H1 (cell line): ENCODE results near the gene INA. TPM values are rescaled to one million over a fixed set of nuclear protein-coding genes. Genes with fewer than 3 reads are reported as not detected.

ENCODE experiments used
- CTCF ChIA-PET: fragments of 300-600 bp; sonication (Branson Sonifier 250); formaldehyde crosslinking; loops from one replicate; lab custom pipeline; 2021; ENCODE audit not compliant: partially characterized antibody; lab: Charles Lee
- POLR2A ChIA-PET: fragments of 300-600 bp; sonication (Branson Sonifier 250); formaldehyde crosslinking; loops from one replicate; lab custom pipeline; 2021; ENCODE audit warnings: inconsistent platforms; ENCODE audit not compliant: partially characterized antibody; lab: Charles Lee
- DNase-seq, 2 experiments: peaks; one replicate each; pipeline versions ENCODE4 v3.0.0 to v3.0.0-alpha.2; 2010 to 2022; ENCODE audit warnings: low spot score in 2 of 2, low read depth in 1 of 2, mixed read lengths in 1 of 2
- FAIRE-seq: peaks from 2 replicates; lab custom pipeline; 2011; peaks lifted over from hg19 to GRCh38; lab: Jason Lieb, UNC
- H2AFZ ChIP-seq: 2 replicates; pipeline ENCODE4 v1.8.1; 2012; ENCODE audit warnings: low read length, inconsistent platforms
- H2AK5ac ChIP-seq: 2 replicates; pipeline ENCODE4 v1.6.1; 2013; ENCODE audit warnings: low read depth, low read length
- H2BK120ac ChIP-seq: replicated peaks from 2 replicates; pipeline ENCODE3; 2013; ENCODE audit warnings: low read depth, low read length, inconsistent platforms
- H2BK12ac ChIP-seq: 2 replicates; pipeline ENCODE4 v1.6.1; 2013; ENCODE audit warnings: low read depth, low read length
- H2BK15ac ChIP-seq: 2 replicates; pipeline ENCODE4 v1.6.1; 2013; ENCODE audit warnings: low read length
- H2BK20ac ChIP-seq: 2 replicates; pipeline ENCODE4 v1.6.1; 2013; ENCODE audit warnings: low read length
- H2BK5ac ChIP-seq: 2 replicates; pipeline ENCODE4 v1.6.1; 2013; ENCODE audit warnings: low read depth, low read length
- H3K14ac ChIP-seq: 2 replicates; pipeline ENCODE4 v1.6.1; 2013; ENCODE audit warnings: inconsistent platforms; ENCODE audit not compliant: insufficient read length
- H3K18ac ChIP-seq: 2 replicates; pipeline ENCODE4 v1.6.1; 2013; ENCODE audit warnings: low read length; ENCODE audit errors: extremely low read depth
- H3K23ac ChIP-seq: 2 replicates; pipeline ENCODE4 v1.6.1; 2013; ENCODE audit warnings: inconsistent platforms; ENCODE audit not compliant: insufficient read length
- H3K23me2 ChIP-seq: 2 replicates; pipeline ENCODE4 v1.6.1; 2013; ENCODE audit warnings: low read depth, low read length
- H3K27ac ChIP-seq: 2 replicates; pipeline ENCODE4 v1.6.1; 2011; ENCODE audit warnings: low read depth, low read length, inconsistent platforms
- H3K27me3 ChIP-seq, 4 experiments: replicated peaks in 1 of 4; 1 replicate in 1 of 4; 2 replicates in 3 of 4; pipeline versions ENCODE4 v1.6.1 to v1.8.1; 2011 to 2013; ENCODE audit warnings: low read length in 3 of 4, mild to moderate bottlenecking in 3 of 4, inconsistent platforms in 2 of 4, mixed read lengths in 2 of 4, moderate library complexity in 1 of 4; ENCODE audit not compliant: control insufficient read depth in 3 of 4, insufficient read depth in 3 of 4; ENCODE audit errors: extremely low read depth in 1 of 4
- H3K36me3 ChIP-seq, 4 experiments: 2 replicates each; pipeline versions ENCODE4 v1.6.1 to v1.8.1; 2011 to 2013; ENCODE audit warnings: mild to moderate bottlenecking in 4 of 4, low read length in 3 of 4, moderate library complexity in 2 of 4, control low read depth in 1 of 4, inconsistent platforms in 1 of 4; ENCODE audit not compliant: insufficient read depth in 4 of 4, control insufficient read depth in 2 of 4
- H3K4ac ChIP-seq: replicated peaks from 2 replicates; pipeline ENCODE3; 2013; ENCODE audit warnings: low read length, low read depth, mixed read lengths, inconsistent platforms; ENCODE audit not compliant: insufficient read length
- H3K4me1 ChIP-seq, 4 experiments: replicated peaks in 1 of 4; 1 replicate in 1 of 4; 2 replicates in 3 of 4; pipeline versions ENCODE4 v1.6.1 to v1.8.1; 2011 to 2013; ENCODE audit warnings: low read length in 3 of 4, inconsistent platforms in 2 of 4, mixed read lengths in 1 of 4; ENCODE audit not compliant: insufficient read depth in 4 of 4, control insufficient read depth in 3 of 4
- H3K4me2 ChIP-seq, 2 experiments: 2 replicates each; pipeline versions ENCODE4 v1.6.1 to v1.8.1; 2011 to 2013; ENCODE audit warnings: low read depth in 2 of 2, low read length in 2 of 2, control low read depth in 1 of 2, inconsistent platforms in 1 of 2, mild to moderate bottlenecking in 1 of 2; ENCODE audit not compliant: insufficient read depth in 1 of 2
- H3K4me3 ChIP-seq, 4 experiments: fragments of 200-600, 300-600 bp in 1 of 4; sonication (generic), shearing (Covaris generic), sonication (Bioruptor Twin) in 1 of 4; 2 replicates each; pipeline versions ENCODE4 v1.5.1 to v1.8.1; 2011 to 2016; ENCODE audit warnings: low read length in 4 of 4, low read depth in 3 of 4, control low read depth in 2 of 4, inconsistent platforms in 2 of 4, mild to moderate bottlenecking in 2 of 4, mixed read lengths in 1 of 4, moderate library complexity in 1 of 4; ENCODE audit not compliant: insufficient read depth in 2 of 4; ENCODE audit errors: extremely low read depth in 1 of 4
- H3K56ac ChIP-seq: replicated peaks from 2 replicates; pipeline ENCODE3; 2013; ENCODE audit warnings: low read depth, mild to moderate bottlenecking, mixed read lengths, low read length, inconsistent platforms; ENCODE audit not compliant: insufficient read length
- H3K79me1 ChIP-seq: 2 replicates; pipeline ENCODE4 v1.6.1; 2013; ENCODE audit warnings: low read depth, low read length, control low read depth
- H3K79me2 ChIP-seq, 2 experiments: 2 replicates each; pipeline versions ENCODE4 v1.6.1 to v1.8.1; 2012 to 2013; ENCODE audit warnings: low read length in 2 of 2, mild to moderate bottlenecking in 2 of 2, inconsistent platforms in 1 of 2; ENCODE audit not compliant: insufficient read depth in 2 of 2, control insufficient read depth in 1 of 2
- H3K9ac ChIP-seq, 4 experiments: replicated peaks in 1 of 4; 1 replicate in 1 of 4; 2 replicates in 3 of 4; pipeline versions ENCODE4 v1.6.1 to v1.8.1; 2011 to 2013; ENCODE audit warnings: low read depth in 3 of 4, low read length in 3 of 4, control low read depth in 2 of 4, mild to moderate bottlenecking in 2 of 4, moderate library complexity in 2 of 4, inconsistent platforms in 1 of 4; ENCODE audit errors: extremely low read depth in 1 of 4
- H3K9me3 ChIP-seq, 2 experiments: 2 replicates each; pipeline versions ENCODE4 v1.6.1 to v1.8.1; 2012 to 2013; ENCODE audit warnings: mild to moderate bottlenecking in 2 of 2, moderate library complexity in 2 of 2, control low read depth in 1 of 2, inconsistent platforms in 1 of 2, low read depth in 1 of 2, low read length in 1 of 2, mixed read lengths in 1 of 2; ENCODE audit not compliant: insufficient read depth in 2 of 2
- H4K20me1 ChIP-seq, 2 experiments: replicated peaks in 1 of 2; 2 replicates each; pipeline versions ENCODE3 to v1.8.1; 2011 to 2013; ENCODE audit warnings: inconsistent platforms in 2 of 2, low read length in 2 of 2, mild to moderate bottlenecking in 1 of 2; ENCODE audit not compliant: insufficient read depth in 2 of 2, control insufficient read depth in 1 of 2
- H4K5ac ChIP-seq: 2 replicates; pipeline ENCODE4 v1.6.1; 2013; ENCODE audit warnings: low read length, low read depth, mixed read lengths, inconsistent platforms; ENCODE audit not compliant: insufficient read length
- H4K8ac ChIP-seq: 2 replicates; pipeline ENCODE4 v1.8.0; 2013; ENCODE audit warnings: mild to moderate bottlenecking, moderate library complexity, low read length, inconsistent platforms; ENCODE audit not compliant: insufficient read depth; ENCODE audit errors: extremely low read depth
- H4K91ac ChIP-seq: replicated peaks from 2 replicates; pipeline ENCODE3; 2013; ENCODE audit warnings: low read length, mixed read lengths, inconsistent platforms; ENCODE audit not compliant: insufficient read length
- CBX8 ChIP-seq: fragments of 300-800, 300-1000 bp; sonication (generic); IDR thresholded peaks from 2 replicates; pipeline ENCODE4 v1.7.1; 2016; ENCODE audit warnings: low read depth, low read length, borderline replicate concordance
- CEBPB ChIP-seq: IDR thresholded peaks from 2 replicates; pipeline ENCODE4 v1.6.1; 2012; ENCODE audit warnings: low read depth, low read length
- EP300 ChIP-seq, 2 experiments: IDR thresholded peaks; 1 replicate in 1 of 2; 2 replicates in 1 of 2; pipeline ENCODE4 v1.6.1; 2011 to 2012; ENCODE audit warnings: low read depth in 2 of 2, low read length in 2 of 2, mild to moderate bottlenecking in 2 of 2, borderline replicate concordance in 1 of 2, inconsistent platforms in 1 of 2, moderate library complexity in 1 of 2
- KDM4A ChIP-seq: IDR thresholded peaks from one replicate; pipeline ENCODE4 v1.7.1; 2012; ENCODE audit warnings: low read depth, mild to moderate bottlenecking, moderate library complexity, low read length, inconsistent platforms; ENCODE audit not compliant: severe bottlenecking
- PHF8 ChIP-seq: fragments of 200-600 bp; sonication (generic); conservative IDR thresholded peaks from 2 replicates; pipeline ENCODE4 v1.7.1; 2012; ENCODE audit warnings: low read depth, mild to moderate bottlenecking, inconsistent platforms, low read length, moderate library complexity
- POLR2A ChIP-seq, 2 experiments: IDR thresholded peaks; 1 replicate in 1 of 2; 2 replicates in 1 of 2; pipeline ENCODE4 v1.6.1; 2011; ENCODE audit warnings: low read depth in 2 of 2, low read length in 2 of 2, mild to moderate bottlenecking in 2 of 2; ENCODE audit errors: control extremely low read depth in 1 of 2
- SP2 ChIP-seq: IDR thresholded peaks from 2 replicates; pipeline ENCODE4 v1.6.1; 2012; ENCODE audit warnings: mild to moderate bottlenecking, low read length, inconsistent platforms
- SUZ12 ChIP-seq: fragments of 200-600 bp; sonication (generic); IDR thresholded peaks from 2 replicates; pipeline ENCODE4 v1.6.1; 2012; ENCODE audit warnings: mild to moderate bottlenecking, inconsistent platforms, low read length, moderate library complexity, mixed read lengths
- TAF7 ChIP-seq: optimal IDR thresholded peaks from 2 replicates; pipeline ENCODE3; 2011; ENCODE audit warnings: low read depth, mild to moderate bottlenecking, inconsistent platforms, low read length, moderate library complexity, borderline replicate concordance
- WGBS, 2 experiments: shearing (Covaris generic) in 1 of 2; methylation state at CpG; one replicate each; pipeline versions ENCODE4 v1.1.6 to v1.1.7; 2013 to 2015; ENCODE audit warnings: low lambda C conversion rate in 2 of 2, mixed read lengths in 2 of 2, inconsistent platforms in 1 of 2, low coverage in 1 of 2, missing lambda C conversion rate in 1 of 2; ENCODE audit not compliant: insufficient replicate concordance in 2 of 2, insufficient coverage in 1 of 2, insufficient read length in 1 of 2; ENCODE audit errors: extremely low coverage in 1 of 2, missing lambda C conversion rate in 1 of 2; 5-methylcytosine and 5-hydroxymethylcytosine counted together
- polyA plus RNA-seq, 7 experiments: library from polyadenylated mRNA; depleted of rRNA in 3 of 7; stranded (reverse) in 5 of 7; unstranded in 2 of 7; fragments of >200 nt in 5 of 7; fragments of 200-250 nt in 2 of 7; gene quantifications; 1 replicate in 5 of 7; 2 replicates in 1 of 7; 4 replicates in 1 of 7; pipeline versions ENCODE4 v1.2.1 to v1.2.3, GENCODE V29; 2011 to 2013; ENCODE audit warnings: missing spikeins in 2 of 7, mixed read lengths in 2 of 7
- total RNA-seq: library from RNA; stranded (reverse); fragmentation: NEBNext Ultra II Directional; extraction: Animal tissue kit (Norgen Biotek cat#: 25700); gene quantifications from 2 replicates; pipeline ENCODE4 v1.2.1, GENCODE V29; 2021
- TF ChIP-seq, protein P1 (sequence below): IDR thresholded peaks from 2 replicates; pipeline ENCODE4 v1.6.1; 2012; ENCODE audit warnings: low read length, inconsistent platforms

The INA gene
- total and polyA plus RNA-seq, 2 of the 8 experiments (the other 6 are each of a cell fraction or from before 2014, with no cell fraction given) = 17.1 to 18.1 TPM

DNA sequence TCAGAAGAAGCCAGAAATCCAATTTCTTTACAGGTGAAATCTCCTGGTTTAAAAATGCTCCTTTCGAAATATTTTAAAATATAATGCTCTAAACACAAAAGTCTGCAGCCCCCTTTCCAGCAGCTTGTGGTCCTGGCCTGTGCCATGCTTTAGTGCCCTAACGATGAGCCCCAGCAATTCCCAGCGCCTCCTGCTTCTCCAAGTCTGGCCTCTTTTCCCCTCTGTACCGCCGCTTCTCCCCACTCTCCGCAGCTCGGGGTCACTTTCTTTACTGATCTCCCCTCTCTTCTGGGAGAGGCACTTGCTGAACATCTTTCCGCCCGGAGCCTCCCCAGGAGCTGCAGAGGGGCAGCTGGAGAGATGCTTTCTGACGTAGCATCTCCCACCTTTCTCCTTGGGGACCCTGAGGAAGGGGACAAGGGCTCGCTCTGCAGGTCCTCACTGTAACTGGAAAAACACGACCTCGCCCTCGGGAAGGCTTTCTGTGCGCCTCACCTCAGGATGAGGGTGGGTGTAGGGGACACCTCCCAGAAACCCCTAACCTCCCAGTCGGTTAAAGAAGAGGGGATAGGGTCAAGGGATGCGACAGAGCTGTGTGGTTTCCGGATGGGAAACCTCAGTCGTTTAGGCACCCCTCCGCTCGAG is 565 bp upstream of the INA start:
- H2BK20ac ChIP-seq = no peak overlapping the region
- peaks cover 16% of the 10 kb centered on the region for H3K23me2 ChIP-seq
- H2BK120ac ChIP-seq = peak overlapping the region; percentile 13
- H3K4me2 ChIP-seq = peak overlapping the region; percentile 85 to 88
- FAIRE-seq (no peak), DNase-seq (no peak)
- no peak overlapping the region for H3K27ac ChIP-seq
- peak overlapping the region; percentile 50; the same call in 1 of the 2 replicates for H2BK15ac ChIP-seq
- no peak overlapping the region for H2AK5ac ChIP-seq
- no peak overlapping the region; the same call in 1 of the 2 replicates for H2BK12ac ChIP-seq
- peaks cover 17 to 40% (median 37%) of the 10 kb centered on the region in 4 experiments for H3K27me3 ChIP-seq
- H2AFZ ChIP-seq = peak overlapping the region; percentile 10; the same call in 1 of the 2 replicates
- no peaks in the 10 kb centered on the region for H3K36me3 ChIP-seq
- peaks cover 3 to 12% of the 10 kb centered on the region in 2 experiments for H4K20me1 ChIP-seq
- no peaks in the 10 kb centered on the region for H3K9me3 ChIP-seq
- H3K4ac ChIP-seq = no peak overlapping the region
- H2BK5ac ChIP-seq = no peak overlapping the region
- H3K23ac ChIP-seq = no peak overlapping the region
- no peaks in the 10 kb centered on the region for H3K79me2 ChIP-seq
- peaks cover 4 to 12% (median 10%) of the 10 kb centered on the region in 4 experiments for H3K4me1 ChIP-seq
- peak overlapping the region; percentile 49 to 72 (median 64) for H3K4me3 ChIP-seq
- H3K56ac ChIP-seq = no peak overlapping the region
- no peak overlapping the region for H3K14ac ChIP-seq
- H4K91ac ChIP-seq = no peak overlapping the region
- ChIA-PET POLR2A (interaction anchor here (0.6 to 2.1 kb wide), 4 partner anchors 11 to 278 kb away, joined by 3 to 10 read pairs (median 4); partner anchors contain the start of gene NT5C2), CTCF (interaction anchor here (0.6 to 2.4 kb wide), 6 partner anchors 8 to 784 kb away, joined by 3 to 9 read pairs (median 4); no protein-coding TSS in a partner anchor)
- peak overlapping the region; percentile 52; the same call in 1 of the 2 replicates for H3K18ac ChIP-seq
- H3K9ac ChIP-seq = peak overlapping the region in 1 of 4 experiments; percentile 54; a peak in 2 of 7 replicates
- no peaks in the 10 kb centered on the region for H3K79me1 ChIP-seq
- 16% methylated on average over 21 of the region's 21 CpGs; no CpG with 5 or more reads in 1 of the 2 experiments for WGBS, 2 experiments
- no peak overlapping the region for H4K5ac ChIP-seq
- peak overlapping the region; percentile 45; the same call in 1 of the 2 replicates for H4K8ac ChIP-seq
- TF ChIP-seq EP300 (IDR thresholded peaks at IDR 0.05; ENCODE audit: borderline replicate concordance in 1 of 2, low read depth in 2 of 2, low read length in 2 of 2) (no peak), TAF7 (peak; percentile 70), CEBPB (no peak), POLR2A (IDR thresholded peaks at IDR 0.05; ENCODE audit: control extremely low read depth in 1 of 2, low read depth in 2 of 2, low read length in 2 of 2) (no peak; a peak in 1 of 3 replicates), KDM4A (peak; percentile 13), SP2 (no peak), CBX8 (no peak), SUZ12 (no peak), PHF8 (no peak)
- TF ChIP-seq, protein P1, sequence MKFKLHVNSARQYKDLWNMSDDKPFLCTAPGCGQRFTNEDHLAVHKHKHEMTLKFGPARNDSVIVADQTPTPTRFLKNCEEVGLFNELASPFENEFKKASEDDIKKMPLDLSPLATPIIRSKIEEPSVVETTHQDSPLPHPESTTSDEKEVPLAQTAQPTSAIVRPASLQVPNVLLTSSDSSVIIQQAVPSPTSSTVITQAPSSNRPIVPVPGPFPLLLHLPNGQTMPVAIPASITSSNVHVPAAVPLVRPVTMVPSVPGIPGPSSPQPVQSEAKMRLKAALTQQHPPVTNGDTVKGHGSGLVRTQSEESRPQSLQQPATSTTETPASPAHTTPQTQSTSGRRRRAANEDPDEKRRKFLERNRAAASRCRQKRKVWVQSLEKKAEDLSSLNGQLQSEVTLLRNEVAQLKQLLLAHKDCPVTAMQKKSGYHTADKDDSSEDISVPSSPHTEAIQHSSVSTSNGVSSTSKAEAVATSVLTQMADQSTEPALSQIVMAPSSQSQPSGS = no peak
